K562 (cell line): ENCODE data around the gene SLC43A1. TPM values are rescaled to one million over a fixed set of nuclear protein-coding genes. Genes with fewer than 3 reads are reported as not detected.

Experiments
- C11orf30 ChIP-seq: fragments of 450-650 bp; IDR thresholded peaks from 2 replicates; pipeline ENCODE4 v1.6.1; 2016; ENCODE audit warnings: low read depth, mild to moderate bottlenecking
- NFE2 ChIP-seq: IDR thresholded peaks from 2 replicates; pipeline ENCODE4 v1.6.1; 2014; ENCODE audit warnings: antibody characterized with exemption, low read depth
- PBX2 ChIP-seq, 2 experiments: IDR thresholded peaks in 1 of 2; conservative IDR thresholded peaks in 1 of 2; 2 replicates each; pipeline ENCODE4 v1.6.1; 2016; ENCODE audit warnings: low read depth in 2 of 2, mild to moderate bottlenecking in 1 of 2, missing compliant biosample characterization in 1 of 2, missing genetic modification characterization in 1 of 2, moderate library complexity in 1 of 2
- PKNOX1 ChIP-seq: fragments of 450-650 bp; IDR thresholded peaks from 2 replicates; pipeline ENCODE4 v1.6.1; 2016
- polyA plus RNA-seq, 8 experiments: library from polyadenylated mRNA; depleted of rRNA in 4 of 8; stranded (reverse) in 5 of 8; unstranded in 3 of 8; fragments of >200 nt; fragmentation: Nextera tagmentation in 2 of 8; fragmentation: Illumina TruSeq in 1 of 8; extraction: Ambion mirVana in 2 of 8; extraction: Trizol in 1 of 8; gene quantifications; 2 replicates each; pipeline versions ENCODE4 v1.2.1 to v1.2.3, GENCODE V29; 2011 to 2014; ENCODE audit warnings: inconsistent platforms in 1 of 8, missing spikeins in 1 of 8
- total RNA-seq, 7 experiments: library from RNA; depleted of rRNA in 6 of 7; stranded (reverse); fragments of >200 nt in 6 of 7; fragmentation: Illumina TruSeq in 2 of 7; extraction: Trizol in 2 of 7; gene quantifications; 2 replicates each; pipeline versions ENCODE4 v1.2.1 to v1.2.3, GENCODE V29; 2011 to 2021; ENCODE audit warnings: low replicate concordance in 1 of 7

The SLC43A1 gene
- total and polyA plus RNA-seq, 9 of the 15 experiments (the other 6 are each of a cell fraction or from before 2014, with no cell fraction given): 2.6 to 41.8 (median 24.6) TPM

- TF ChIP-seq PKNOX1 (peak; percentile 84), PBX2 (CRISPR knock-in tag; IDR thresholded peaks at IDR 0.05; ENCODE audit: low read depth) (peak; percentile 51), PBX2 (tag; conservative IDR thresholded peaks at IDR 0.05; ENCODE audit: low read depth) (0 out of 2 replicates have a peak, but pooled peaks have one; percentile 31), NFE2 (0 out of 2 replicates have a peak, but pooled peaks have one; percentile 28), C11orf30 (peak; percentile 32; the same call in 1 of the 2 replicates)
These were observed 41.3 kb downstream of the SLC43A1 start (continued) for GRCh38 chr11:57474017-57474802.
